ENCODE data around the gene RNF168. TPM values are rescaled to one million over a fixed set of nuclear protein-coding genes. Genes with fewer than 3 reads are reported as not detected.

The RNF168 gene
- total RNA-seq, 1 experiment from 2014 or later: 65.5 TPM

DNA sequence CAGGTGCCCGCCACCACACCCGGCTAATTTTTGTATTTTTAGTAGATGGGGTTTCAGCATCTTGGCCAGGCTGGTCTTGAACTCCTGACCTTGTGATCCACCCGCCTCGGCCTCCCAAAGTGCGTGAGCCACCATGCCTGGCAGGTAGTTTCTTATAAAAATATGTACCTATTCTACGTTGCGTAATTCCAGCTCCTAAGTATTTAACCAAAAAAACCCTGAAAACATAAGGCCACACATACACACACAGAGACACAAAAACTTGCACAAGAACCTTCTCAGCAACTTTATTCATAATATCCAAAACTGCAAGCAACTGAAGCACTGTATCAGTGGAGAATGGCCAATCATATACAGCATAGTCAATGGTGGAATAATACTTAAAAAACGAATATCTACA, 5.3 kb downstream of the RNF168 start:
- no CpG with 5 or more reads among the region's 8 CpGs for WGBS (ENCODE audit: extremely low coverage, insufficient read length, low lambda C conversion rate)
- H3K9me3 ChIP-seq (ENCODE audit: control insufficient read depth, low read depth, low read length): no peaks in the 10 kb centered on the region
- no peak overlapping the region for H3K18ac ChIP-seq (ENCODE audit: insufficient read length, low read depth, low read length)
- H3K9me3 Mint-ChIP-seq: no peaks in the 10 kb centered on the region
- H3K36me3 Mint-ChIP-seq (ENCODE audit: insufficient read depth in 1 of 3, low read depth in 3 of 3): peaks cover 36 to 39% (median 36%) of the 10 kb centered on the region in 3 experiments
- no peak overlapping the region for H2BK120ac ChIP-seq (ENCODE audit: low read depth, low read length, poor library complexity, severe bottlenecking)
- H3K14ac ChIP-seq (ENCODE audit: insufficient read depth, low read length): no peak overlapping the region
- H3K23me2 ChIP-seq (ENCODE audit: insufficient read length, low read depth, low read length, poor library complexity, severe bottlenecking): peaks cover 9% of the 10 kb centered on the region
- no peak overlapping the region for H3K4me3 Mint-ChIP-seq
- H2BK15ac ChIP-seq (ENCODE audit: low read depth, low read length): no peak overlapping the region
- H2BK20ac ChIP-seq (ENCODE audit: low read depth, low read length, poor library complexity, severe bottlenecking): no peak overlapping the region
- H3K27me3 ChIP-seq (ENCODE audit: insufficient read depth, low read length): no peaks in the 10 kb centered on the region
- TF ChIP-seq, protein P1, sequence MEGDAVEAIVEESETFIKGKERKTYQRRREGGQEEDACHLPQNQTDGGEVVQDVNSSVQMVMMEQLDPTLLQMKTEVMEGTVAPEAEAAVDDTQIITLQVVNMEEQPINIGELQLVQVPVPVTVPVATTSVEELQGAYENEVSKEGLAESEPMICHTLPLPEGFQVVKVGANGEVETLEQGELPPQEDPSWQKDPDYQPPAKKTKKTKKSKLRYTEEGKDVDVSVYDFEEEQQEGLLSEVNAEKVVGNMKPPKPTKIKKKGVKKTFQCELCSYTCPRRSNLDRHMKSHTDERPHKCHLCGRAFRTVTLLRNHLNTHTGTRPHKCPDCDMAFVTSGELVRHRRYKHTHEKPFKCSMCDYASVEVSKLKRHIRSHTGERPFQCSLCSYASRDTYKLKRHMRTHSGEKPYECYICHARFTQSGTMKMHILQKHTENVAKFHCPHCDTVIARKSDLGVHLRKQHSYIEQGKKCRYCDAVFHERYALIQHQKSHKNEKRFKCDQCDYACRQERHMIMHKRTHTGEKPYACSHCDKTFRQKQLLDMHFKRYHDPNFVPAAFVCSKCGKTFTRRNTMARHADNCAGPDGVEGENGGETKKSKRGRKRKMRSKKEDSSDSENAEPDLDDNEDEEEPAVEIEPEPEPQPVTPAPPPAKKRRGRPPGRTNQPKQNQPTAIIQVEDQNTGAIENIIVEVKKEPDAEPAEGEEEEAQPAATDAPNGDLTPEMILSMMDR (conservative IDR thresholded peaks at IDR 0.05): no peak
- H3K4me1 Mint-ChIP-seq: peaks cover 23 to 27% of the 10 kb centered on the region in 2 experiments
- H4K5ac ChIP-seq (ENCODE audit: insufficient read length, low read depth, low read length): no peak overlapping the region
- no peak overlapping the region for H3K9ac ChIP-seq (ENCODE audit: extremely low read depth, insufficient read length, low read length)
- no peak overlapping the region for H3K27ac Mint-ChIP-seq
- no peak overlapping the region for H3K4me2 ChIP-seq (ENCODE audit: insufficient read depth, insufficient read length, low read length)
- no peak overlapping the region for H3K23ac ChIP-seq (ENCODE audit: insufficient read length, low read depth, low read length)
- no peak overlapping the region for H2BK5ac ChIP-seq (ENCODE audit: insufficient read length, low read length)
- no peak overlapping the region for H3K27ac ChIP-seq (ENCODE audit: insufficient read length, low read depth, low read length)
- H2AK5ac ChIP-seq (ENCODE audit: insufficient read length, low read length): no peak overlapping the region
- DNase-seq: no peak
- no peak overlapping the region for H4K8ac ChIP-seq (replicated peaks; ENCODE audit: insufficient read length, low read depth, low read length)
- no peak overlapping the region for H3K4ac ChIP-seq (ENCODE audit: low read depth, low read length)
- H3T11ph ChIP-seq (ENCODE audit: low read length): no peak overlapping the region
- H3K79me1 ChIP-seq (ENCODE audit: insufficient read depth, low read depth, low read length, poor library complexity, severe bottlenecking): peaks cover 9% of the 10 kb centered on the region
- H2AFZ ChIP-seq (ENCODE audit: low read length): no peak overlapping the region
- H2BK12ac ChIP-seq (ENCODE audit: insufficient read length, low read depth, low read length): no peak overlapping the region
- no peak overlapping the region for H4K91ac ChIP-seq (ENCODE audit: insufficient read length, low read depth, low read length)
- H3K4me1 ChIP-seq (ENCODE audit: insufficient read depth, low read length): no peaks in the 10 kb centered on the region
- no peak overlapping the region for H3K56ac ChIP-seq (ENCODE audit: insufficient read length, low read depth, low read length)
- peaks cover 65% of the 10 kb centered on the region for H3K79me2 ChIP-seq (ENCODE audit: insufficient read depth, low read length)
- H3K27me3 Mint-ChIP-seq (ENCODE audit: low read depth): no peaks in the 10 kb centered on the region
- no peaks in the 10 kb centered on the region for H4K20me1 ChIP-seq (ENCODE audit: control insufficient read depth, insufficient read depth, insufficient read length)

Measured in H9 (cell line).